ENCODE measurements around the gene LPO. TPM values are rescaled to one million over a fixed set of nuclear protein-coding genes. Genes with fewer than 3 reads are reported as not detected.

The LPO gene
- total RNA-seq (2013; cell fraction: nucleolus; rRNA removed) = 0.10 TPM in 1 of 2 replicates, not detected in the other
- total RNA-seq (2014; rRNA removed) = not detected in 2 replicates
- total RNA-seq (2014; rRNA removed; fragmentation: Illumina TruSeq; extraction: Trizol) = not detected in 2 replicates
- not detected in 2 replicates for total RNA-seq (2021)
- polyA plus RNA-seq (2011; ENCODE audit: low read depth) = not detected
- polyA plus RNA-seq (2011; rRNA removed) = 0.03 TPM in 1 of 2 replicates, not detected in the other
- 0.06 and 0.10 TPM in 2 replicates for polyA plus RNA-seq (2011; cell fraction: cytosol; rRNA removed)
- polyA plus RNA-seq (2011; cell fraction: nucleus; rRNA removed) = 0.12 TPM in 1 of 2 replicates, not detected in the other
- 0.25 TPM in 1 of 2 replicates, not detected in the other for polyA plus RNA-seq (2012)
- 0.06 TPM in 1 of 2 replicates, not detected in the other for polyA plus RNA-seq (2014; fragmentation: Illumina TruSeq; extraction: Trizol)
- polyA plus RNA-seq (2014; fragmentation: Nextera tagmentation; extraction: Ambion mirVana) = not detected
- not detected in 2 replicates for polyA plus RNA-seq (2014; rRNA removed)
- polyA plus RNA-seq (2016; fragmentation: Nextera tagmentation; extraction: Ambion mirVana) = under 1 TPM in 1 of 2 experiments, not detected in 1; 0.11 TPM
- polyA minus RNA-seq (2011; rRNA and poly(A)+ RNA removed) = not detected in 2 replicates
- polyA minus RNA-seq (2011; cell fraction: cytosol; rRNA and poly(A)+ RNA removed) = not detected in 2 replicates
- polyA minus RNA-seq (2011; cell fraction: nucleus; rRNA and poly(A)+ RNA removed) = not detected in 2 replicates
- Bru-seq, nascent RNA = percentile 15 among the genes with signal in this experiment
- BruChase-seq, experiment 1, labeled RNA remaining after a 6-hour chase = percentile 12 among the genes with signal in this experiment
- percentile 4 among the genes with signal in this experiment for BruChase-seq, experiment 2, labeled RNA remaining after a 2-hour chase
- long read RNA-seq, experiment 1 = 0 reads
- long read RNA-seq, experiment 2 = 0 reads

- DNase-seq (ENCODE audit: low read depth, low spot score) (no peak), ATAC-seq (no peak), FAIRE-seq (no peak)
- in situ Hi-C loops (cut with MboI) (no loop called here), intact Hi-C loops (cut with micrococcal nuclease; ENCODE audit: unreplicated experiment) (no loop called here)
- H3K9ac ChIP-seq (ENCODE audit: control insufficient read depth, insufficient read depth, low read length) = no peak within 1 kb of the TSS
- H3K36me3 ChIP-seq (ENCODE audit: control insufficient read depth in 2 of 2, insufficient read depth in 2 of 2, low read length in 1 of 2) = no peaks in the 10 kb centered on the region
- H4K20me1 ChIP-seq (ENCODE audit: control insufficient read depth, insufficient read depth) = no peaks in the 10 kb centered on the region
- RAD21 ChIA-PET (ENCODE audit: unreplicated experiment) = interaction anchor here (0.6 to 1.3 kb wide), 3 partner anchors 8 to 394 kb away, joined by 3 read pairs; no protein-coding TSS in a partner anchor
- POLR2A ChIA-PET = interaction anchor here (1.0 to 1.9 kb wide), 2 partner anchors 10 to 12 kb away, joined by 4 to 6 read pairs; no protein-coding TSS in a partner anchor
- SMC1A ChIA-PET (ENCODE audit: uncharacterized antibody, unreplicated experiment) = interaction anchor here (0.6 to 3.1 kb wide), 4 partner anchors 11 to 1330 kb away, joined by 3 to 23 read pairs (median 3); no protein-coding TSS in a partner anchor
- BruUV-seq (replicated peaks) = no TSS peak
- H3K79me2 ChIP-seq (ENCODE audit: control insufficient read depth, insufficient read depth, low read length) = no peaks in the 10 kb centered on the region
- H3K4me2 ChIP-seq (ENCODE audit: control insufficient read depth, insufficient read depth) = no peak within 1 kb of the TSS
- 59% methylated on average over 5 of the region's 5 CpGs for WGBS (ENCODE audit: insufficient coverage, insufficient replicate concordance, low lambda C conversion rate, missing lambda C conversion rate)
- no peak within 1 kb of the TSS for H3K4me3 ChIP-seq
- CTCF ChIA-PET = interaction anchor here (1.0 to 5.3 kb wide), 4 partner anchors 9 to 37 kb away, joined by 3 to 29 read pairs (median 16); no protein-coding TSS in a partner anchor
- H3K9me3 ChIP-seq (replicated peaks; ENCODE audit: control insufficient read depth, insufficient read depth, low read length) = no peaks in the 10 kb centered on the region
- H3K4me1 ChIP-seq (ENCODE audit: control insufficient read depth, insufficient read depth, low read length) = peaks cover 5% of the 10 kb centered on the region
- H2AFZ ChIP-seq (ENCODE audit: control insufficient read depth, low read depth, low read length) = no peak within 1 kb of the TSS
- peaks cover 0 to 3% of the 10 kb centered on the region in 2 experiments; a peak in 2 of 4 replicates for H3K27me3 ChIP-seq (replicated peaks in 1 of 2; ENCODE audit: control insufficient read depth in 2 of 2, insufficient read depth in 2 of 2, low read length in 1 of 2)
- no peak within 1 kb of the TSS for H3K27ac ChIP-seq (ENCODE audit: control insufficient read depth, insufficient read depth)
- TF ChIP-seq CUX1 (IDR thresholded peaks at IDR 0.05; ENCODE audit: insufficient replicate concordance, low read depth, low read length) (no peak), CBX5 (IDR thresholded peaks at IDR 0.05; ENCODE audit: low read depth) (no peak), ZBTB33 (IDR thresholded peaks at IDR 0.05) (no peak), CREM (IDR thresholded peaks at IDR 0.05; ENCODE audit: low read depth) (no peak), IKZF2 (IDR thresholded peaks at IDR 0.05) (no peak), JUNB (IDR thresholded peaks at IDR 0.05) (no peak), IRF4 (IDR thresholded peaks at IDR 0.05; ENCODE audit: low read depth, low read length) (no peak), SUPT20H (IDR thresholded peaks at IDR 0.05; ENCODE audit: borderline replicate concordance, control insufficient read depth, low read depth, low read length) (no peak), NFXL1 (IDR thresholded peaks at IDR 0.05; ENCODE audit: borderline replicate concordance) (no peak)
These were observed at the start of gene LPO for GRCh38 chr17:58238147-58238634. LPO (plus strand) TSS chr17:58238584; CDS start chr17:58242980, 4,396 bp downstream.

Measured in GM12878 (cell line).